AG08396 (cell line): ENCODE data around the gene ELOVL6.
A peak's percentile ranks its signal among the peaks of the same experiment; 100 is the strongest.
"Not testable (repeated sequence)": the region's sequence is repeated elsewhere in the genome, so short reads cannot be mapped to it uniquely, and the experiment has no call there.

Experiments used
- DNase-seq: peaks from one replicate; pipeline ENCODE4 v3.0.0; 2012; ENCODE audit warnings: low spot score, mixed read lengths

The ELOVL6 gene

DNA sequence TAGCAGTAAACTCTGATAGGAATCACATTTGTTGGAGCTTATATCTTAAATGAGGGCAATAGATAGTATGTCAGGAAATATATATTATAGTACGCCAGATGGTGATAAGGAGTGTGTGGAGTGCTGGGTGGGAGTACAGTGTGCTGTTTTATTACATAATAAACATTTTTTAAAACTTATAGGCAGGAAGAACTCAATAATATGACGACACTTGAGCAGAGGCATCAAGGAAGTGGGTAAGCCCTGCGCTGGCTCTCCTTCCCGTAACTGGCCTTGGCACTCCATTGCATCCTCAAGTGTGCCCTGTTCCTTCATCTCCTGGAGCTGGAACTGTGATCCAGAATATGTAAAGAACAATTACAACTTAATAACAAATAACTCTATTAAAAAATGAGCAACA is 123.8 kb downstream of the ELOVL6 start:
- no peak for DNase-seq

DNA sequence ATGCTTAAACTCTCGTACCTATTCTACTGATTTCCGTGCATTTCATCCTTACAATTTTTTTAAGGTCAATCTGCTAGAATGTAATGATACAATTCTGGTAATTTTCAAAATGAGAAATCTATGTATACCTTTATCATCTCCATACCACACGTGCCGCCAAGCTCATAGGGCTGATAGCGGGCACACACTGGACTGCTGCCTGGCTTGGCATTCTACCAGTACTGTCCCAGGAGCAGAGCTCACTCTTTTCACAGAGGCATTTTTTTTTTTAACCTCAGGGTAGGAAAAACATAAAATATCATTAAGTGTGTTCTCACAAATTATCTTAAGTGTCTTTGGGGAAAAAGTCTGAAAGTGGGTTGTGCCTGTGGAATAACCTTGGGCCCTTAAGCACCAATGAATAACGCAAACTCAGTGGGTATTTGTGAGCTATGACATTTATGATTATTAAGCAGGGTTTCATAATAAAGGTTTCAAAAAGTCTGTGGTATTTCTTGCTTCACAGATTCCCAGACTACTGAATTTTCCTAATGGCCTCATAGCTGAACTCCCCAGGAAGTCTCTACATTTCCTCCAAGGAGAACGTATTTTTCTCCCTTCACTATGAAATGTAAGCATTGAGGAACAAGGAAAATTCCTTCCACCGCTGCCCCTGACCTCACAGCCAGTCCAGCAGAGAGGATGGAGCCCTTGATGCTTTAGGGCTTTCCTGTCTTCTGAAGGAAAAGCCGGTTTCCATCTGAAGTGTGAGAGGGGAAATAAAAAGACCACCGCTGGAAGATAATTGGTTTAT is 125.2 kb downstream of the ELOVL6 start:
- DNase-seq, result no peak

DNA sequence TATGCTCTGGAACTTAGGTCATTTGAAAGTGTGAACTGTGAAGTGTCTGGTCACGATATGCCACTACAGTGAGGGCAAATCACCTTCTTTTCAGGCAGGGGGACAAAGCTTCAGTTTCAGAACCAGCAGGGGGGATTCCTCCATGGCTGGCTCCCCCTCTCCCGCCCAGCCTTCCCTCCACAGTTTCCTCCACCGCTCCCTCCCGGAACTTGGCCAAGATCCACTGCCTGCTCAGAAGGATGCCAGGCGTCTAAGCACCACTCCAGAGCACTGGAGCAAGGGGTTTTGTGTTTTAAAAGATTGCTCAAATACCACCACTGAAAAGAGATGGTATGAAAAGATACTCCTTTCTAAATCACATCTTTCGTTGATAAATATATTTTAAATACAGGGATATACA is 126.9 kb downstream of the ELOVL6 start:
- no peak for DNase-seq

DNA sequence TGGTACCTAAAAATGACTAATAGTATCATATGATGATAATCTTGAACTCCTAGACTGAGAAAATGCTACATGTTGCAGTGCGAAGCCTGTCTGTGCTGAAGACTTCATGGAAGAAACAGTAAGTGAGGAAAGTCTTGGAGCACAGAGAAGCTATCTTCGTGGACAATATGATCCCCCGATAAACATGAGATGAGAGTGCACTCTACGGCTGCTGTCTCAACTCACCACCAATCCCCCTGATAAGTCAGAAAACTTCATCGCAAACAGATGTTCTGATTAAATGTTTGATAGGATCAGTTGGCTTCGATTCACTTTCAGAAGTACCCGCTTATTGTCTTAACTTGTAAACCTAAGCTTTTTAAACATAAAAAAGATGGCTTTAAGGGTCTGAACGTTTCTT is 130.2 kb downstream of the ELOVL6 start:
- no peak for DNase-seq

DNA sequence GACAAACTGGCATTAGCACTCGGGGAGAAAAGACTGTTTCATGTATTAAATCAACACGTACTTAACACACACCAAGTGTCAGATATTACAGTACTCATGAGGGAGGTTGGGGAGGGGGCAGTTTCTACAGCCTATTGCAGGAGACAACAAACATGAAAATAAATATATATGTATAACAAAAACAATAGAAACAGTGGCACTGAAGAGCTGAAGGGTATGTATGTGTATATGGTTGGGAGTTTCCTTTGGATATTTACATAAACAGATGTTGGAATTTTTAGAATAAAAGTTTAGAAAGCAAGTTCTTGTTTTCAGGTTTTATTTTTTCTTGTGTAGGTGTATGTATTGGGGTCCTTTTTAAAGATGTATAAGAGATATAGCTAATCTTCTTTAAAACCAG is 133.5 kb downstream of the ELOVL6 start:
- no peak for DNase-seq

DNA sequence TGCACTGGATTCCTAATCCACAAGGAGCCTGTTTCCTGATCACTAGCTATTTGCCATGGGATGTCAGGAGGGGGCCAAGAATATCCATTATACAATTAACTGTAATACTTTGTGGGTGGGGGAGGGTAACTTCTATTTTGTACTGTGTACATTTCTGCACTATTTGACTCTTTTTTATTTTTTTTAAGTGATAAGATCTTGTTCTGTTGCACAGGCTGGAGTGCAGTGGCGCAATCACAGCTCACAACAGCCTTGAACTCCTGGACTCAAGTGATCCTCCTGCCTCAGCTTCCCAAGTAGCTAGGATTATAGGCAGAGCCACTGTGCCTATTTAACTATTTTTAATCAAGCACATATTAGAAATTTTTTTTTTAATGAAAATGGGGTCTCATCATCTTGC is 134.1 kb downstream of the ELOVL6 start:
- DNase-seq, result no peak

DNA sequence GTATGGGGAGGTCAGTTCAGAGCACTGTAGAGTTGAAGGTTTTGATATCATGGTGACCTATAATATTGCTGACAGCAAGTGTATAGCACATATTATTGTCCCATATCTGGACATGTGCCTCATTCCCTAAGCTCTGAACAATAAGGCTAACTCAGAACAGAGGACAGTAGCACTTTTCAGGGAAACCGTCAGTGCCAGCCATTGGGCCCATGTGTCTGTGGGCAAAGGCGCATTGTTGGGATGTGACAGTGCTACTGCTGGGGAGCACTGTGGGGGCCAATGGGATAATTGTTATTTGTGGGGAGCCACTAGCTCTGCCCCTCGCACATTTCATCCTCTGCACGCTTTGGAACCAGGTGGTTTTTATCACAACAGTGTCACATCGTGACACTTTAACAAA is 136.2 kb downstream of the ELOVL6 start:
- no peak for DNase-seq

DNA sequence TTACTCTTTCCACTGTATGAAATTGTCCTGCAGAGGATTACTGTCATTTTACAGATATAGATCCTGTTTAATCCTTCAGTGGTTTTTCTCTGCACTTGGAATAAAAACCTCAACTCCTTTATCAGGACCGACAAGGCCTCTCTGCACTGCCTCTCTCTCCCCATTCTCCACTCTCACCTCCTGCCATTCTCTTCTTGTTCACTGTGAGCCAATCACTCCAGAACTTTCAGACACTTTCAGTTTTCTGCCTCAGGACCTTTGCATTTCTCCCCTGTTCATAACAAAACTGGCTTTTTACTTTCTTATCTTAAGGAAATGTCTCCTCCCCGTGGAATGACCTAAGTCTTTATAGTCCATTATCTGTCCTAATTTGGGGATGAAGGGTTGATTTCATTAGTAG is 137.3 kb downstream of the ELOVL6 start:
- DNase-seq, result no peak

DNA sequence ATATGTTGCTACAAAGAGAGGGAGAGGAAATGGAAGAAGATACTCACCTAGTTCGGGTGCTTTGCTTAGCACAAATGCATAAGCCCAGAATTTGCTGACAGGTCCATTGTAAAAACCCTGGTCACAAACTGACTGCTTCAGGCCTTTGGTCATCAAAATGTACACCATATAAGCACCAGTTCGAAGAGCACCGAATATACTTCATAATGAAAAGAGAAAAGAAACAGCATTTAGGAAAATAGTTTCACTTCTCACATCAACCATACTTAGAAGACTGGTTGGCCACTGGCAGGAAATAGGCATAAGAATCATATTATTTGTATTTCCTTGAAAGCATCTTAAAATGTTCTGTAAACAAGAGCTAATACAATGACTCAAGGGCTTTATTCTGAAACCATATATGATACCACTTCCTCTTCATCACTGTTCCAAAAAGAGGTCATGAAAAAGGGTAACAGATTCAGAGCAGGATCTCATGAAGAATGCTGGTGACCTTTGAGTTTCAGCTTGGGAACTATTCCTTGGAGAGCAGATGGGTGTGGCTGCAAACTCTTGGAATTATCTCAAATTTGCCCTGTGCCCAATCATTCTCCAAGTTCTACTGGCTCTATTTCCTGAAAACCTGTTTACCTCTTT is 138.7 kb downstream of the ELOVL6 start:
- no peak for DNase-seq

DNA sequence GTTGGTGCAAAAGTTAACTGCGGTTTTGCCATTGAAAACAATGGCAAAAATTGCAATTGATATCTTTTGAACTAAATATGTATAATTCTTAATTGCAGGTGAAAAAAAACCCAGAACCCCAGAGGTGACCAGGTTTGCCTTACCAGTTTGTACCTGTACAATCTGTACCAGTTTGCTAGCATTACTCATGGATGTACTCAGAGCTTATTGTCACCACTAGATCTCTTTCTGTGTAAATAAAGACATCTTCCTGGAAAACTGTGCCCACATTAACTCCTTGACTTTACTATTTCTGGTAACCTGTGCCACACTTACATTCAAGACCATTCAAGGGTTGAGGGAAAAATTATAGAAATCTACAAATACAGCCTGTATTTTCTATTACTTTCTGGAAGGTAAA is 139.7 kb downstream of the ELOVL6 start:
- no peak for DNase-seq

DNA sequence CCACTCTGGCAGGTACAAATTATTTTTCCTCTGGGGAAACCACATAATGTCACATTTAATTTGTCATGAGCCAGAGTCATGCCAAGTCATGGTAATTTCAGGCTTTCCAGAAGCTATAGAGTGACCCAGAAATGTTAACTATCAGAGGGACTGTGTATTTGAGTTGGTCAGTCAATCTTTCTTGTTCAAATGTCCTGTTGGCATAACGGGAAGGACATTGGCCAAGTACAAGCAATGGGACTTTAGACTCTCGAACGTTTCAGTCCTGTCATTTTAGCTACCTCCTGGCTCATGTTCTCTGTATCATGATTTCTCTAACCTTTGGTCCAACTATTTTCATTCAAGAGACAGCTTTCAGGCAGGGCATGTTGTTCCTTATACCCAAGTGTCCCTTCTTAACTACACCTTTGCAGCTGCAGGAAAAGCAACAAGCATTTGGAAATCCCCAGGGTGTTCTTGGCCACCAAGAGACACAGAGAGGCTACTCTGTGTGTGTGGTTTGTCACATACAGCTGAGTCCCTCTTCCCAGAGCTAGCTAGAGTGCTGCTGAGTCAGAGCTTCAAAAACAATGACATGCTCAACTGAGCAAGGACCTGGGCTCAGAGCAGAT is 143.2 kb downstream of the ELOVL6 start:
- peak; percentile 21 for DNase-seq

DNA sequence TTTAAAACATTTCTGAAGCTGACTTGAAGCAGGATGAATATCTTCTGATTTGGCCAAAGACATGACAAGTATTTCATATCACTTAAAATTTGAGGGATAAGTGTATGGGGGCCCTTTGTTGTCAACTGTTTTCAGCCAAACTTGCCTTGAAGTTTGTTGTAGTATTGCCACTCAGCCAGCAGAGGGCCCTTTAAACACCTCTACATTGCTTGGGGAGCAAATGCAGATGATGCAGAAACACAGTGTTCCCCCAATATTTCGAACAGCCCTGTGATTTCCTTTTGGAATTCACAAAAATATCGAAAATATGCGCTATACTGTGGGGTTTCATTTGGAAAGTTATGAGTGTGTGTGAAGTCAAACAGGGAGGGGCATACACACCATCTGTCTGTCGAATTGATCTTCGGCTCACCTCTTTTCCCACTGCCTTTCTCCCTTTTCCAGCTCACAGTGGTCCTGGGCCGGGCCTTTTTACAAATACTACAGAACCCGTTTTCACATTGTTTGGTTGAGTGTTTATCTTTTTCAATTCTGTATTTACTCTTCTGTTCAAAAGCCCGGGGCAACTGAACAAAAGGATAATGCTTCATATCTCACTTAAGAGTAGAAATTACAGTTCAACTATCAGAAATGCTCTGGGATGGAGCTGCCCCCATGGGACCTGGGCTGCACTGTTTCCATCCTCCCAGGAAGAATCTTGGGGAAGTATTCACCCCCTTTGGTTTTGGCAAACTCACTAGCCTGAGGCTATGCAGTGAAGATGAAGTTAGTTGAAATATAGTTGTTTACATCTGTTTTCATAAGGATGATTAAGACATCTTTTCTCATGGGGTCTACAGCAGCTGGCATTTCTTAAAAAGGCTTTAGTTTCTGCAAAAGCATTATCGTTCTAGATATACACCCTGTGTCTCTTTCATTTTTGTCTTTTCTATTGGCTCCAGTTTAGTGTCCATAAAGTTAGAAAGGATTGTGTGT is 148.2 kb downstream of the ELOVL6 start:
- DNase-seq, result peak; percentile 47

DNA sequence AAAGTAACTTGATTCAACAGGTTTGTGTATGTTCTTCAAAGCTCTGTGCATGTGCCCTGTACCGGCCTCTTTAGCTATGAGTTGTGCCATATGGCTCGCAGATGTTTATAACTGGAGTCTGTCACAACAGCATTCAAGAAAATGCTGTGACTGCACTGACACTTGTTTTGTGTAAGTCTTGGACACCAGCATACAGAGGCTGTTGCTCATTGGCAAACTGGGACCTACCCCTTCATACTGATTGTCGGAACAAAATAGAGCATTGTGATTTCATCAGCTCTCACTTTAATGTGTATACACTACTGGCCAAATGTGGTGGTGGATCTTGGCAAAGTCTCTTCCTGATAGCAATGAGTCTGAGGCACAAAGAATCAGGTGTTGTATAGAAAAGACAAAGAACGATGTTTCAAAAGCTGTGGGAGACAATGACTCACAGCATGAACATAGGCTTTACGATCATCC is 151.8 kb downstream of the ELOVL6 start:
- no peak for DNase-seq

DNA sequence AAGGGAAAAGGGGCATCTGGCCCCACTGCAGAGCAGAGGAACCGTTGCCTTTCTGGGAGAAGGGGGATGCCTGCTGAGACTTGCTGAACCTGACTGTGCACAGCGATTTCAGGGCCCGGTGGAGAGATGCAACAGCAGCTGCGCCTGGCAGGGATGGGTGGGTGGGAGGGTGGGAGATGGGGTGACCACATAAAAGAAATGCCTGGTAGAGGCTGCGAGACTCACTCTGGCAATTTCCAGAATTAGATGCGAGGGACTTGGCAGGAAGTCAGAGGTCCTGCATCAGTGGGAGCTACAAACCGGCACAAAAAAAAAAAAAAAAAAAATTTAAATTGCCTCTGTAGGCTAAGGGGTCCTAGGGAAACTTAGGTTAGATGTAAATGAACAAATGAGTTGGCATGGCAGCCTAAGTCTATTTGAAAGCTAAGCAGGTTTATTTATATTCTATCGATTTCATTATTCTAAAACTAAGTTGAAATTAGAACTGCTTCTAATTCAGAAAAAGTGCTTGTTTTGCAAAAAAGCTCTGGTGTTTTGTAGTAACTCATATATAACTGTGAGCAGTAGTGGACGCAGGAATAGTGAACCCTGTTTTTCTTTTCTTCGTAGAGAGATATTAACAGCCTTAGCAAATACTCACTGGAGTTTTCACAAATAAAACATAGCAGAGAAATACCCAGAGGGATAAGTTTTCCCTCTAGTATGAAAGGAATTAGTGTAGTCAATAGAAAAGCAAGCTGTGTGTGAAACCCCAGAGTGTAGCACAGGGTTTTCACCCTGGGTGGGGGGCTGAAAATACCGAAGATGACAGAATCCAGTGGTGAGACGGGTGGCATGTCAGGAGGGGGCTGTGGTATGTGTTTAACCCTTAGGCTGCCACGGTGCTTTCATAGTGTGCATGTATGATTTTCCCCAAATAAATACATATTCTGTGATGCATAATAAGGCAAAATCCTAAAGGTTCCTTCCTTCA is 155.6 kb downstream of the ELOVL6 start:
- DNase-seq, result no peak

DNA sequence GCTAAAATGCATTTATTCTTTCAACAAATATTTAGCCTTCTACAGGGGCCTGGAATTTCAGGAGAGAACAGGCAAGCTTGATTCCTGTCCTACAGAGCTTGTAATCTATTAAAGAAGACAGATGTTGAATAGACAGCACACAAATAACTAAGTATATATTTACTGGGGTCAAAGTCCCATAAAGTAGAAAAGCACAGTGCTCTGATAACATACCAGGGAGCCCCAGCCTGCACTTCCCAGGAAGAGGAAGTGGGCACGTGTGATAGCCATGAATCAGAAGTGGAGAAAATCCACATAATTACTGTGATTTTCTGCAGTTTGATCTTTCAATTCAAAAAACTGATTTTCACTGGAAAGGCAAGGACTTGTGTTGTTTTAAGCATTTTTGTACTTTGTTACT is 156.7 kb downstream of the ELOVL6 start:
- DNase-seq, result no peak

DNA sequence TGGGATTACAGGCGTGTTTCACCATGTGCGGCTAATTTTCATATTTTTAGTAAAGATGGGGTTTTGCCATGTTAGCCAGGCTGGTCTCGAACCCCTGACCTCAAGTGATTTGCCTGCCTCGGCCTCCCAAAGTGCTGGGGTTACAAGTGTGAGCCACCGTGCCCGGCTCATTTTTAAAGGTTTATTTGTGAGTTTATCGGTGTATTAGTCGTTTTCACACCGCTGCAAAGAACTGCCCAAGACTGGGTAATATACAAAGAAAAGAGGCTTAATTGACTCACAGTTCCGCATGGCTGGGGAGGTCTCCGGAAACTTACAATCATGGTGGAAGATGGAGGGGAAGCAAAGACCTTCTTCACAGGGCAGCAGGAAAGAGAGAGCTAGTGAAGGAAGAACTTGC is 159.3 kb downstream of the ELOVL6 start:
- not testable (repeated sequence) for DNase-seq

DNA sequence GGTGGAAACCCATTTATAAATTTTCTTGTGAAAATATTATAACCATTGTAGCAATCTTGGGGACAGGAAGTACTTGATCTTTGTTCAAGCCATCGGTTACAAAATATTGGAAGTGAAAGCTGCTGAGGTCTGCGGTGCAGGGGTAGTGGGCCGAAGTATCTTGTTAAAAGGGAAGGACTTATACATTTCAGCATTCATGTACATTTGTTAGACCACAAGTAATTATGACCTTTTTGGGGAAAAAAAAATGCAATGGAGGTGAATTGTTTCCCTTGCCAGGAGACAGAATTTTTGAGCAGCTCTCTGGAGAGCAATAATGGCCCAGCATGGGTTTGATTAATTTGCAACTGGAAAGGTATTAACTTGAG is 164.4 kb downstream of the ELOVL6 start:
- DNase-seq, result no peak

DNA sequence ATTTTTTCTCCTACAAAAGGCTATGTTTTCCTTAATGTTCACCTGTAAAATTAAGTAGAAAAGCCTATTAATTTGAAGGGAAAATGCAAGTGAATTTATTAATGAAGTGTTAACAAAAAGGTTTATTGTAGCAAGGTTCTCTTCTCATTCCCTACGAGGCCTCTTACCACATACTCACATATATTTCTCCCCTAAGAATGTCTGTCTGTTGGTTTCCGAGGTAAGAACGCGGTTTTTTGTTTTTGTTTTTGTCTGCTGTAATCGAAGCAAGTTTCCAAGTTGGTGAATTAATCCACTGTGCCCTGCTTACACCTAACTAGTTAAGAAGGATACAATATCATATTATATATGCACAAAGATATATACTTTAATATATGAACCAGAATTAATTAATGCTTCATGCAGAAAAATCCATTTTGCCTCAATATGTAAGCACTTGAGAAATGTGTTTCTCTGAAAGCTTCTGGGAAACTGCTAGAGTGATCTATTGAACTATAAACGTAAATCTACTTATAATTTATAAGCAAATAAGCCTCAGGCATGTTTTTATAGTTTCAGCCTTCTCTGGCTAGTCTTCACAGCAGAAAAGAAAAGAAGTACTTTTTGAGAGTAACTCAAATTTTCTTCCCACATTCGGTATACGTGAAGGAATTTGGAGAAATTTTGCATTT is 164.9 kb downstream of the ELOVL6 start:
- DNase-seq, result no peak

DNA sequence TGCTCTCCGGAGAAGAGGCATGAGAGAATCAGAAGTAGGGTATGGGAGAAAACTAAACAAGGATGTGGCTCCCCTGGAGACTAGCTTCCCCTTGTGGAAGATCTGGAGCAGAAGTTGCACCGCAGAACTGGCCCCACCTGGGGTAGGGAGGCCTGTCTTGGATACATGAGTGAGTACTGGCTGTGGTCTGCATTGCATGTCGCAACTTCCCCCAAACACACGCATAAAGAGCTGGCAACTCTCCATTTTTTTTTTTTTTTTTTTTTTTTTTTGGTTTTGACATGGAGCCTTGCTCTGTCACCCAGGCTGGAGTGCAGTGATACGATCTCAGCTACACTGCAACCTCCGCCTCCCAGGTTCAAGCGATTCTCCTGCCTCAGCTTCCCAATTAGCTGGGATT is 165.8 kb downstream of the ELOVL6 start:
- DNase-seq, result no peak

DNA sequence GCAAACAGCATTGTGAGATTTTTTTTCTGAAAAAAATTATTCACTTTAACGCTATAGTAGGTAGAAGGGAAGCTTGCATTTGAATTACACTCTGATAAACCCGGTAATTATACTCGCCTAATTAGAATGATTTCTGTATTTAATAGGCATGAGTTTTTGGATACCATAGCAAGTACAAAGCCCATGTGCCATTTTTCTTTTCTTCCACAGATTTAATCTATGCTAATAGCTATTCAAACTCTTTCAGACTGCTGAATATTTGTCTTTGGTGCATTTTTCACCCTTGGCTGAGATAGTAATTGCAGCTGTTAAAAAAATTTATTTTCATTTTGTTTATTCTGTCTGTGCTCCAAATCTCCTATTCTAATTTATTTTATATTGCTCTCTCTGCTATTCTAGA is 172.7 kb downstream of the ELOVL6 start:
- no peak for DNase-seq
